AG04450 (cell line): ENCODE results near the gene UBN2. TPM values are rescaled to one million over a fixed set of nuclear protein-coding genes. Genes with fewer than 3 reads are reported as not detected.
"Not testable (repeated sequence)": the region's sequence is repeated elsewhere in the genome, so short reads cannot be mapped to it uniquely, and the experiment has no call there.

Source experiments
- CTCF ChIA-PET: fragments of 300-600, 350-600 bp; formaldehyde crosslinking; extraction: SDS; loops from one replicate; lab custom pipeline; 2022; ENCODE audit warnings: antibody characterized with exemption, inconsistent platforms; lab: Charles Lee
- POLR2A ChIA-PET: fragments of 350-600 bp; formaldehyde crosslinking; extraction: SDS; loops from one replicate; lab custom pipeline; 2021; ENCODE audit warnings: antibody characterized with exemption, inconsistent platforms; lab: Yijun Ruan, JAX
- DNase-seq: peaks from one replicate; pipeline ENCODE4 v3.0.0-alpha.2; 2011; ENCODE audit warnings: low read depth, low spot score
- H3K27ac ChIP-seq: one replicate; pipeline ENCODE4 v1.5.1; 2012; ENCODE audit warnings: low read depth, low read length, control low read depth
- H3K27me3 ChIP-seq: one replicate; pipeline ENCODE4 v1.6.0; 2012; ENCODE audit warnings: low read length; ENCODE audit not compliant: control insufficient read depth, insufficient read depth
- H3K4me3 ChIP-seq: 2 replicates; pipeline ENCODE4 v1.5.1; 2011; ENCODE audit warnings: mild to moderate bottlenecking, low read depth, low read length, control low read depth
- H3K9me3 ChIP-seq: 2 replicates; pipeline ENCODE4 v1.5.1; 2012; ENCODE audit warnings: low read length; ENCODE audit not compliant: control insufficient read depth, insufficient read depth
- polyA plus RNA-seq: library from polyadenylated mRNA; depleted of rRNA; stranded (reverse); fragments of >200 nt; gene quantifications from 2 replicates; pipeline ENCODE4 v1.2.3, GENCODE V29; 2011
- TF ChIP-seq, protein P1 (sequence below): IDR thresholded peaks from 2 replicates; pipeline ENCODE4 v1.5.1; 2011; ENCODE audit warnings: low read depth, low read length, control low read depth, inconsistent platforms

The UBN2 gene
- polyA plus RNA-seq, 1 experiment: 4.7 TPM

DNA sequence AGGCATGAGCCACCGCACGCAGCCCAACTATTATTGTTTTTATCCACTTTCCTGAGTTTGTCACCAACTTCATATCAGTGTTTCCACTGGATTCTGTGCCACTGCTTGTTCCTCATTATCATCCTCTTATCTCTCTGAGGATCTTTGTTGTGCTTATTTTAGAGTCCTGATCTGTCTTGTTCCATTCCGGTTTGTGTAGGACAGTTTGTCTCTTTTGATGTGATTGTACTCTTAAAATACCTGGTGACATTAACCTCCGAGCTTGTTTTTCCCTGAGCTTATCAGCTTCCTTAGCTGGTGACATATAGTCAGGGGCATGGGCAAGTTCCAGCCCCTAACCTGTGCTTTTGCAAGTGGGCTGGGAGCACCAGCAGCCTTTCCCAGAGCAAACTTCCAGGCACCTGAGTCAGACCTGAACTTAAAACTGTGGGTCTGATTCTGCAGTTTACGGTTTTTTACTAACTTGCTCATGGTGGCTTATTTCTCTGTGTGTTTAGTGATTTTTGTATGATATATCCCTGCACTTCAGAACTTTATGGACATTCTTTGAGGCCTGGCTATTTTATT lies 87.0 kb downstream of the UBN2 start:
- TF ChIP-seq, protein P1, sequence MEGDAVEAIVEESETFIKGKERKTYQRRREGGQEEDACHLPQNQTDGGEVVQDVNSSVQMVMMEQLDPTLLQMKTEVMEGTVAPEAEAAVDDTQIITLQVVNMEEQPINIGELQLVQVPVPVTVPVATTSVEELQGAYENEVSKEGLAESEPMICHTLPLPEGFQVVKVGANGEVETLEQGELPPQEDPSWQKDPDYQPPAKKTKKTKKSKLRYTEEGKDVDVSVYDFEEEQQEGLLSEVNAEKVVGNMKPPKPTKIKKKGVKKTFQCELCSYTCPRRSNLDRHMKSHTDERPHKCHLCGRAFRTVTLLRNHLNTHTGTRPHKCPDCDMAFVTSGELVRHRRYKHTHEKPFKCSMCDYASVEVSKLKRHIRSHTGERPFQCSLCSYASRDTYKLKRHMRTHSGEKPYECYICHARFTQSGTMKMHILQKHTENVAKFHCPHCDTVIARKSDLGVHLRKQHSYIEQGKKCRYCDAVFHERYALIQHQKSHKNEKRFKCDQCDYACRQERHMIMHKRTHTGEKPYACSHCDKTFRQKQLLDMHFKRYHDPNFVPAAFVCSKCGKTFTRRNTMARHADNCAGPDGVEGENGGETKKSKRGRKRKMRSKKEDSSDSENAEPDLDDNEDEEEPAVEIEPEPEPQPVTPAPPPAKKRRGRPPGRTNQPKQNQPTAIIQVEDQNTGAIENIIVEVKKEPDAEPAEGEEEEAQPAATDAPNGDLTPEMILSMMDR: no peak
- ChIA-PET POLR2A (no interaction called here), CTCF (no interaction called here)
- no peaks in the 10 kb centered on the region for H3K9me3 ChIP-seq
- no peak overlapping the region for H3K4me3 ChIP-seq
- H3K27me3 ChIP-seq: no peaks in the 10 kb centered on the region
- DNase-seq: no peak
- no peak overlapping the region for H3K27ac ChIP-seq

DNA sequence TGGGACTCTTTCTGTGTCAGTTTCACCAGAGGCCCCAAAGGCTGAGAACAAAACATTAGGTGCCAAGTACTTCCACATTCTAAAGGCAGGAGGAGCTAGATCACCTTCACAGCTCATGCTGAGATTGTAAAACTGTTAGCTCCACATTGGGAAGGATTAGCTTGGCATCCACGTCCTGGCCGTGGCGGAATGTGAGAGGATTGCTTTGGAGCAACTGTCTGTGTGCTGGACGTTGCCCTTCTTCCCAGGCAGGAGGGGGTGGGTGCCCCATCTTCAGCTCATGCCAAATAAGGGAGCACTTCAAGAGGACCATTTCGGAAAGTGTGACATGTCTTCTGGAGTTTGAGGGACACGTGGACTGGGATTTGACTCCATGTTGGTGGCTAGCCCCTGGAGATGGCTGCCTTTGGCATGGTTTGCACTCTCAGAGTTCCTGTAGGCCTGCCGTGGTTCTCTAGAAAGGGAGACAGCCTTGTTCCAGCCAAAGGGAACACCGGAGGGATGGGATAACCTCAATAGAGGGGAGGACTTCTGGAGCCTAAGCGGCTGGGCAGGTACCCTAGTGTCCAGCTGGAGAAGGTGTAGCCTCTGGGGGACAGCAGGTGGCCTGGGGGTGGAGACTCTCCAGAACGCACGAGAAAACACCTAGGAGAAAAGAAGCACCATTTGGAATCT lies 90.2 kb downstream of the UBN2 start:
- TF ChIP-seq, protein P1: peak; percentile 46
- DNase-seq: no peak
- CTCF ChIA-PET: interaction anchor here (0.5 to 1.8 kb wide), 3 partner anchors 19 to 186 kb away, joined by 3 to 5 read pairs (median 4); no protein-coding TSS in a partner anchor
- no peak overlapping the region for H3K4me3 ChIP-seq
- POLR2A ChIA-PET: no interaction called here
- no peaks in the 10 kb centered on the region for H3K27me3 ChIP-seq
- no peak overlapping the region for H3K27ac ChIP-seq
- no peaks in the 10 kb centered on the region for H3K9me3 ChIP-seq

DNA sequence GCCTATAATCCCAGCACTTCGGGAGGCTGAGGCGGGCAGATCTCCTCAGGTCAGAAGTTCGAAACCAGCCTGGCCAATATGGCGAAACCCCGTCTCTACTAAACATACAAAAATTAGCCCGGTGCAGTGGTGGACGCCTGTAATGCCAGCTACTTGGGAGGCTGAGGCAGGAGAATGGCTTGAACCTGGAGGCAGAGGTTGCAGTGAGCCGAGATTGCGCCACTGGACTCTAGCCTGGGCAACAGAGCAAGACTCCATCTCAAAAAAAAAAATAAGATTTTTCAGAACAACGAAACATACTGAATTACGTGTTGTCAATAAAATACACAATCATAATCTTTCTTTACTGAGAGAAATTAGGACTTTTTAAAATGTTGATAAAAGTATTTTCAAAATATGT lies 93.7 kb downstream of the UBN2 start:
- CTCF ChIA-PET: not testable (repeated sequence)

DNA sequence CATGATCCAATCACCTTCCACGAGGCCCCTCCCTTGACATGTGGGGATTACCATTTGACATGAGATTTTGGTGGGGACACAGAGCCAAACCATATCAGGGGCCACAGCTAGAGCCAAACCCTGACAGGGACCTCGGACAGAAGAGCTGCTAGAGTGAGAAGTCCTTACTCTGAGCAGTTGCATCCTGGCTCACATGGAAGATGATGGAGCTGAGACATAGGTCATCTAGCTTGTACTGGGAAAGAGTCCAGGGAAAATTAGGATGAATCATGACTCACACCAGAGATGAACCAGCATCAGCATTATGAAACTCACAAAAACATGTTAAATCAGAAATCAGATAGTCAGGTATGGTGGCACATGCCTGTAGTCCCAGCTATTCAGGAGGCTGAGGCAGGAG lies 97.3 kb downstream of the UBN2 start:
- peak; percentile 67 for DNase-seq
- H3K27me3 ChIP-seq: no peaks in the 10 kb centered on the region
- ChIA-PET POLR2A (no interaction called here), CTCF (interaction anchor here (1.1 kb wide), 1 partner anchor 12 kb away, joined by 11 read pairs; no protein-coding TSS in a partner anchor)
- no peaks in the 10 kb centered on the region for H3K9me3 ChIP-seq
- H3K27ac ChIP-seq: no peak overlapping the region
- H3K4me3 ChIP-seq: no peak overlapping the region
- TF ChIP-seq, protein P1: no peak

More for the DNA sequence above, 93.7 kb downstream of the UBN2 start:
- POLR2A ChIA-PET, H3K27me3 ChIP-seq, DNase-seq, H3K27ac ChIP-seq, H3K9me3 ChIP-seq, H3K4me3 ChIP-seq: not testable (repeated sequence)

DNA sequence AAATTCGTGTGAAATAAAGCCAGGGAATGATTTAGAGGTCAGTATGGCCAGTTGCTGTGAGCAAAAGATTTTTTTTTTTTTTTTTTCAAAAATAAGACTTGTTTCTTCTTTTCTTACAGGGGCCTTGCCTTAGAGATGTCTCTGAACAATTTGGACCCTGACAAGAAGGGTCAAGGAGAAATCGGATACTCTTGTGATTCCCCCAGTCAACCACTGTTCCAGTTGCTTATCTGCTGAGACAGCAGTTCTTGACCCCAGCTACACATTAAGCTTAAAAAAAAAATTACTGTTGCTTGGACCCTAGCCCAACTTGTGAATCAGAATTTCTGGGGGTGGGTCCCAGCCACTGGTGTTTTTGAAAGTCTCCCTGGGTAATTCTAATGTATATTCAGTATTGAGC lies 98.1 kb downstream of the UBN2 start:
- Histone ChIP-seq H3K27me3 (no peaks in the 10 kb centered on the region), H3K4me3 (no peak overlapping the region), H3K9me3 (no peaks in the 10 kb centered on the region), H3K27ac (no peak overlapping the region)
- ChIA-PET CTCF (interaction anchor here (1.2 kb wide), 1 partner anchor 11 kb away, joined by 5 read pairs; no protein-coding TSS in a partner anchor), POLR2A (no interaction called here)
- no peak for DNase-seq
- TF ChIP-seq, protein P1: no peak
